SK-N-SH treated with all-trans-retinoic acid at 6 μM for 48 hours (cell line): ENCODE measurements around the gene TOP2A.

Source experiments
- ARNTL ChIP-seq: fragments of 450-650 bp; formaldehyde crosslinking; IDR thresholded peaks from 2 replicates; pipeline ENCODE4 v1.5.0; 2020; ENCODE audit warnings: low read depth, mild to moderate bottlenecking, moderate library complexity, borderline replicate concordance
- BACH2 ChIP-seq: fragments of 250-450 bp; sonication (Bioruptor Pico); IDR thresholded peaks from 2 replicates; pipeline ENCODE4 v1.9.0; 2021; ENCODE audit warnings: mild to moderate bottlenecking, borderline replicate concordance
- RARB ChIP-seq: fragments of 250-450 bp; sonication (Bioruptor Pico); IDR thresholded peaks from 2 replicates; pipeline ENCODE4 v1.8.0; 2021; ENCODE audit warnings: mild to moderate bottlenecking, moderate library complexity
- SNAI2 ChIP-seq: fragments of 250-450 bp; sonication (Bioruptor Pico); IDR thresholded peaks from 2 replicates; pipeline ENCODE4 v1.5.0; 2020; ENCODE audit warnings: mild to moderate bottlenecking, moderate library complexity
- TOX ChIP-seq: fragments of 250-450 bp; sonication (Bioruptor Pico); IDR thresholded peaks from 2 replicates; pipeline ENCODE4 v1.8.0; 2021; ENCODE audit warnings: mild to moderate bottlenecking, moderate library complexity, borderline replicate concordance
- ZC3H10 ChIP-seq: fragments of 250-450 bp; sonication (Bioruptor Pico); IDR thresholded peaks from 2 replicates; pipeline ENCODE4 v1.5.1; 2021; ENCODE audit warnings: mild to moderate bottlenecking, moderate library complexity
- TF ChIP-seq, protein P1 (sequence below): fragments of 250-450 bp; sonication (Bioruptor Pico); IDR thresholded peaks from 2 replicates; pipeline ENCODE4 v1.8.0; 2020; ENCODE audit warnings: mild to moderate bottlenecking, moderate library complexity, borderline replicate concordance
- TF ChIP-seq, protein P2 (sequence below): fragments of 250-450 bp; sonication (Bioruptor Pico); IDR thresholded peaks from 2 replicates; pipeline ENCODE4 v1.5.1; 2020; ENCODE audit warnings: low read depth, mild to moderate bottlenecking, moderate library complexity

DNA sequence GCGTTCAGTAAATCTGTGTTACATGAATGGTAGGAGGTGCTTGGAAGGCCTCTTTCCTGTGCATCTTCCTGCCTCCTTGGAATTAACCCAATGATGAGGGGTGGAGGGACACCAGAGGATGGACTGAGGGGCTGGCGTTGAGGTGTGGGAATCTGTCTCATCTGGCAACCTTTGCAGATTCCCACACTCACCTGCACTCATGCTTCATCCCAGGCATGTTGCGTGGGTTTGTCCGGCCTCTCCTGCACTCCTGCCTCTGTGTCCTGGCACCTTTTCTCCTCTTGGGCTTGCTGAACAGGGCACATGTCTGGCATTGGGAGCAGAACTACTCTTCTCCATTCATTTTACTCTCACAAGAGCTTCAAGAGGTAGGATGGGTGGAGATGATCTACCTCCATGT is 22.5 kb upstream of the TOP2A start:
- TF ChIP-seq RARB (CRISPR knock-in tag) (no peak), BACH2 (CRISPR knock-in tag) (no peak), ZC3H10 (CRISPR knock-in tag) (no peak), ARNTL (CRISPR knock-in tag) (no peak), SNAI2 (CRISPR knock-in tag) (no peak), TOX (CRISPR knock-in tag) (no peak)
- TF ChIP-seq, protein P1, sequence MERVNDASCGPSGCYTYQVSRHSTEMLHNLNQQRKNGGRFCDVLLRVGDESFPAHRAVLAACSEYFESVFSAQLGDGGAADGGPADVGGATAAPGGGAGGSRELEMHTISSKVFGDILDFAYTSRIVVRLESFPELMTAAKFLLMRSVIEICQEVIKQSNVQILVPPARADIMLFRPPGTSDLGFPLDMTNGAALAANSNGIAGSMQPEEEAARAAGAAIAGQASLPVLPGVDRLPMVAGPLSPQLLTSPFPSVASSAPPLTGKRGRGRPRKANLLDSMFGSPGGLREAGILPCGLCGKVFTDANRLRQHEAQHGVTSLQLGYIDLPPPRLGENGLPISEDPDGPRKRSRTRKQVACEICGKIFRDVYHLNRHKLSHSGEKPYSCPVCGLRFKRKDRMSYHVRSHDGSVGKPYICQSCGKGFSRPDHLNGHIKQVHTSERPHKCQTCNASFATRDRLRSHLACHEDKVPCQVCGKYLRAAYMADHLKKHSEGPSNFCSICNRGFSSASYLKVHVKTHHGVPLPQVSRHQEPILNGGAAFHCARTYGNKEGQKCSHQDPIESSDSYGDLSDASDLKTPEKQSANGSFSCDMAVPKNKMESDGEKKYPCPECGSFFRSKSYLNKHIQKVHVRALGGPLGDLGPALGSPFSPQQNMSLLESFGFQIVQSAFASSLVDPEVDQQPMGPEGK = no peak
- TF ChIP-seq, protein P2, sequence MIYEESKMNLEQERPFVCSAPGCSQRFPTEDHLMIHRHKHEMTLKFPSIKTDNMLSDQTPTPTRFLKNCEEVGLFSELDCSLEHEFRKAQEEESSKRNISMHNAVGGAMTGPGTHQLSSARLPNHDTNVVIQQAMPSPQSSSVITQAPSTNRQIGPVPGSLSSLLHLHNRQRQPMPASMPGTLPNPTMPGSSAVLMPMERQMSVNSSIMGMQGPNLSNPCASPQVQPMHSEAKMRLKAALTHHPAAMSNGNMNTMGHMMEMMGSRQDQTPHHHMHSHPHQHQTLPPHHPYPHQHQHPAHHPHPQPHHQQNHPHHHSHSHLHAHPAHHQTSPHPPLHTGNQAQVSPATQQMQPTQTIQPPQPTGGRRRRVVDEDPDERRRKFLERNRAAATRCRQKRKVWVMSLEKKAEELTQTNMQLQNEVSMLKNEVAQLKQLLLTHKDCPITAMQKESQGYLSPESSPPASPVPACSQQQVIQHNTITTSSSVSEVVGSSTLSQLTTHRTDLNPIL (CRISPR knock-in tag) = no peak
